ENCODE results near the gene AFMID.

AFMID gene

DNA sequence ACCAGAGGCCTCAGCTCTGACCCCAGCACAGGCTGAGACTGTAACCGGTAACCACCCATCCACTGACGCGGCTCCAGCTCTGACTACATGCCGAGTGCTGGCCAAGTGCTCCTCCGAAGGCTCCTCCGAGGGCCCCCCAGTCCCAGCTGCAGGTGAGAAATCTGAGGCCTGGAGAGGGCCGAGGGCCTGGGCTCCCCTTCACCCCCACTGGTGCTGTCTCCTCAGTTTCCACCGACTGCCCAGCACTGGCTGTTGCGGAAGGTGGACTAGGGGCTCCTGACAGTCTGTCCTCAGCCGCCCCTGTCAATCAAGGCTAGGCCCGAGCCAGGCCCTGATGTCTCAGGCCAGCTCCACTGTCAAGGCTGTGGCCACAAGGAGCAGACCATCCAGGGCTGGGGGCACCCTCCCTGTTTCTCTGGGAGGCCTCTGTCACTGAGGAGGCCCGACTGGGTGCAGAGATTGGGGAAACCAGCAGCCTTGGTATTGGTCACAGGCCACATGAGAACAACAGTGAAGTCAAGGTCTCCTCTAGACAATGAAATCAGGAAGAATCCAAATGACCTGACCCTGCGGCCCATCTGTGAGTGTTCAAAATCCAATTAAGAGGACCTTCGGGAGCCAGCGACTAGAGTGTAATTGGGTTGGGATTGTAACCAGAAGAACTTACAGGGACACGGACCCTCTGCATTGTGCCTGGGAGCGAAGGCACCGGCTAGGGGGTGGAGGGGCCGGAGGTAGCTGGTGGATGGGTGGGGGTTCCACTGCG lies 49.4 kb downstream of the AFMID start:
- POLR2A ChIA-PET, result interaction anchor here (0.6 kb wide), 1 partner anchor 17 kb away, joined by 3 read pairs; no protein-coding TSS in a partner anchor

DNA sequence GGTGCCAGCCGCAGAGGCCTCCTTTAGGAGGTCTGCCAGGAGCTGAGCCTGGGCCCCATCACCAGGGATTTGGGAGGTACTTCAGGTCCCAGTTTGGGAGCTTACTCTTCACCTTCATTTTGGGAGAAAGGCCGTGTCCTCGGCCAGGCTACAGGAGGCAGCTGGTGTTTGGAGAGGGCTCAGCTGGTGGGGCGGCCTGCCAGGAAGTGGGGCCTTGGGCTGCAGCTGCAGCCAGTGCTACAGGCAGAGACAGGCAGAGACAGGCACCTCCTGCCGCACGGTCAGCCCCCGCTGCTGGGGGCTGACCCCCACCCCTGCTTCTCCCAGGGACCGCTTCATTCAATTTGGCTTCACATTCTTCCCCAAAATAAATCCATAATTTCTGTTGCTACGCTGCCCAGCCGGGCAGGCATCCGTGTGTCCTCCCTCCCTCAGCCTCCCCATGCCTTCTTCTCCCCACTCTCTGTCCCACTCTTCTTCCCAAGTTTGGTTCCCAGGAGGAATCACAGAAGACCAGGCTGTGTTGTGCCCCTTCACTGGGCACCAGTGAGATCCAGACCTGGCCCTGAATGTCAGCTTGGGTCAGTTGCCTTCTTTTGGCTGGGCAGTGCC lies 50.3 kb downstream of the AFMID start:
- ChIA-PET POLR2A (interaction anchor here (0.5 to 1.4 kb wide), 4 partner anchors 11 to 50 kb away, joined by 3 to 5 read pairs (median 3); partner anchors contain the start of genes AFMID and TK1), CTCF (interaction anchor here (1.1 to 8.6 kb wide), 2 partner anchors 12 to 152 kb away, joined by 3 to 60 read pairs; no protein-coding TSS in a partner anchor)
- no peak overlapping the region for H3K4me3 ChIP-seq (ENCODE audit: low read depth, low read length)
- no peak overlapping the region for H3K27ac ChIP-seq (ENCODE audit: extremely low read depth, low read depth, low read length)
- no peaks in the 10 kb centered on the region for H3K9me3 ChIP-seq (ENCODE audit: control insufficient read depth, insufficient read depth, low read depth, low read length)
- H3K4me1 ChIP-seq (ENCODE audit: control insufficient read depth, insufficient read depth, low read length), result no peaks in the 10 kb centered on the region
- no peaks in the 10 kb centered on the region for H3K36me3 ChIP-seq (ENCODE audit: control insufficient read depth in 2 of 2, insufficient read depth in 1 of 2, low read length in 2 of 2)
- TF ChIP-seq TCF7L2 (IDR thresholded peaks at IDR 0.05; ENCODE audit: borderline replicate concordance, low read depth, low read length), result no peak
- TF ChIP-seq, protein P1, sequence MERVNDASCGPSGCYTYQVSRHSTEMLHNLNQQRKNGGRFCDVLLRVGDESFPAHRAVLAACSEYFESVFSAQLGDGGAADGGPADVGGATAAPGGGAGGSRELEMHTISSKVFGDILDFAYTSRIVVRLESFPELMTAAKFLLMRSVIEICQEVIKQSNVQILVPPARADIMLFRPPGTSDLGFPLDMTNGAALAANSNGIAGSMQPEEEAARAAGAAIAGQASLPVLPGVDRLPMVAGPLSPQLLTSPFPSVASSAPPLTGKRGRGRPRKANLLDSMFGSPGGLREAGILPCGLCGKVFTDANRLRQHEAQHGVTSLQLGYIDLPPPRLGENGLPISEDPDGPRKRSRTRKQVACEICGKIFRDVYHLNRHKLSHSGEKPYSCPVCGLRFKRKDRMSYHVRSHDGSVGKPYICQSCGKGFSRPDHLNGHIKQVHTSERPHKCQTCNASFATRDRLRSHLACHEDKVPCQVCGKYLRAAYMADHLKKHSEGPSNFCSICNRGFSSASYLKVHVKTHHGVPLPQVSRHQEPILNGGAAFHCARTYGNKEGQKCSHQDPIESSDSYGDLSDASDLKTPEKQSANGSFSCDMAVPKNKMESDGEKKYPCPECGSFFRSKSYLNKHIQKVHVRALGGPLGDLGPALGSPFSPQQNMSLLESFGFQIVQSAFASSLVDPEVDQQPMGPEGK (tag by site-specific recombination; IDR thresholded peaks at IDR 0.05), result 0 out of 2 replicates have a peak, but pooled peaks have one; percentile 17
- no peak for TF ChIP-seq ZNF146 (tag by site-specific recombination; IDR thresholded peaks at IDR 0.05)

More for the DNA sequence above, 49.4 kb downstream of the AFMID start:
- TF ChIP-seq ZNF24 (tag by site-specific recombination; IDR thresholded peaks at IDR 0.05) (no peak), ZNF48 (tag by site-specific recombination; IDR thresholded peaks at IDR 0.05) (no peak), GLIS2 (tag by site-specific recombination; IDR thresholded peaks at IDR 0.05) (no peak), ZNF112 (tag by site-specific recombination; IDR thresholded peaks at IDR 0.05) (no peak), ZFP41 (tag by site-specific recombination; IDR thresholded peaks at IDR 0.05; ENCODE audit: borderline replicate concordance) (no peak), KLF9 (tag by site-specific recombination; IDR thresholded peaks at IDR 0.05; ENCODE audit: low read depth) (no peak), ZNF747 (tag by site-specific recombination; IDR thresholded peaks at IDR 0.05) (no peak), GLI2 (tag by site-specific recombination; IDR thresholded peaks at IDR 0.05; ENCODE audit: borderline replicate concordance, low read depth) (no peak), ZNF664 (tag by site-specific recombination; IDR thresholded peaks at IDR 0.05) (no peak), ZNF626 (tag by site-specific recombination; IDR thresholded peaks at IDR 0.05) (no peak), ZNF677 (tag by site-specific recombination; IDR thresholded peaks at IDR 0.05) (no peak)
- TF ChIP-seq, protein P2, sequence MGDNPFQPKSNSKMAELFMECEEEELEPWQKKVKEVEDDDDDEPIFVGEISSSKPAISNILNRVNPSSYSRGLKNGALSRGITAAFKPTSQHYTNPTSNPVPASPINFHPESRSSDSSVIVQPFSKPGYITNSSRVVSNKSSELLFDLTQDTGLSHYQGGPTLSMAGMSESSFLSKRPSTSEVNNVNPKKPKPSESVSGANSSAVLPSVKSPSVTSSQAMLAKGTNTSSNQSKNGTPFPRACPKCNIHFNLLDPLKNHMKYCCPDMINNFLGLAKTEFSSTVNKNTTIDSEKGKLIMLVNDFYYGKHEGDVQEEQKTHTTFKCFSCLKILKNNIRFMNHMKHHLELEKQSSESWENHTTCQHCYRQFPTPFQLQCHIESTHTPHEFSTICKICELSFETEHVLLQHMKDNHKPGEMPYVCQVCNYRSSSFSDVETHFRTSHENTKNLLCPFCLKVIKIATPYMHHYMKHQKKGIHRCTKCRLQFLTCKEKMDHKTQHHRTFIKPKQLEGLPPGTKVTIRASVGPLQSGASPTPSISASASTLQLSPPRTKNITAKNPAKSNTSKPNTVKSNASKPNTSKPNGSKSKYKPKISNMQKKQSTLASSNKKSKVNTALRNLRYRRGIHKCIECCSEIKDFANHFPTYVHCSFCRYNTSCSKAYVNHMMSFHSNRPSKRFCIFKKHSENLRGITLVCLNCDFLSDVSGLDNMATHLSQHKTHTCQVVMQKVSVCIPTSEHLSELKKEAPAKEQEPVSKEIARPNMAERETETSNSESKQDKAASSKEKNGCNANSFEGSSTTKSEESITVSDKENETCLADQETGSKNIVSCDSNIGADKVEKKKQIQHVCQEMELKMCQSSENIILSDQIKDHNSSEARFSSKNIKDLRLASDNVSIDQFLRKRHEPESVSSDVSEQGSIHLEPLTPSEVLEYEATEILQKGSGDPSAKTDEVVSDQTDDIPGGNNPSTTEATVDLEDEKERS (tag by site-specific recombination; IDR thresholded peaks at IDR 0.05), result no peak
- TF ChIP-seq, protein P3, sequence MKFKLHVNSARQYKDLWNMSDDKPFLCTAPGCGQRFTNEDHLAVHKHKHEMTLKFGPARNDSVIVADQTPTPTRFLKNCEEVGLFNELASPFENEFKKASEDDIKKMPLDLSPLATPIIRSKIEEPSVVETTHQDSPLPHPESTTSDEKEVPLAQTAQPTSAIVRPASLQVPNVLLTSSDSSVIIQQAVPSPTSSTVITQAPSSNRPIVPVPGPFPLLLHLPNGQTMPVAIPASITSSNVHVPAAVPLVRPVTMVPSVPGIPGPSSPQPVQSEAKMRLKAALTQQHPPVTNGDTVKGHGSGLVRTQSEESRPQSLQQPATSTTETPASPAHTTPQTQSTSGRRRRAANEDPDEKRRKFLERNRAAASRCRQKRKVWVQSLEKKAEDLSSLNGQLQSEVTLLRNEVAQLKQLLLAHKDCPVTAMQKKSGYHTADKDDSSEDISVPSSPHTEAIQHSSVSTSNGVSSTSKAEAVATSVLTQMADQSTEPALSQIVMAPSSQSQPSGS (tag by site-specific recombination; IDR thresholded peaks at IDR 0.05; ENCODE audit: low read depth), result no peak
- CTCF ChIA-PET, result interaction anchor here (0.7 to 8.6 kb wide), 2 partner anchors 13 to 209 kb away, joined by 3 to 60 read pairs; no protein-coding TSS in a partner anchor
- Histone ChIP-seq H3K9me3 (ENCODE audit: control insufficient read depth, insufficient read depth, low read depth, low read length) (no peaks in the 10 kb centered on the region), H3K36me3 (ENCODE audit: control insufficient read depth in 2 of 2, insufficient read depth in 1 of 2, low read length in 2 of 2) (no peaks in the 10 kb centered on the region), H3K4me3 (ENCODE audit: low read depth, low read length) (no peak overlapping the region), H3K27ac (ENCODE audit: extremely low read depth, low read depth, low read length) (no peak overlapping the region), H3K4me1 (ENCODE audit: control insufficient read depth, insufficient read depth, low read length) (no peaks in the 10 kb centered on the region)
